Measurements from ENCODE around the gene ATXN1.

The ATXN1 gene

GRCh38 chr6:16338577-16339264, 422.5 kb downstream of the ATXN1 start:
- no peak for DNase-seq

- DNase-seq: no peak
These were observed 423.8 kb downstream of the ATXN1 start for GRCh38 chr6:16337295-16337975.

GRCh38 chr6:16336911-16337294, 424.4 kb downstream of the ATXN1 start:
- DNase-seq: no peak

GRCh38 chr6:16336056-16336818, 425.0 kb downstream of the ATXN1 start:
- DNase-seq: no peak

GRCh38 chr6:16335176-16335575, 426.1 kb downstream of the ATXN1 start:
- DNase-seq: no peak

GRCh38 chr6:16334671-16335070, 426.6 kb downstream of the ATXN1 start:
- no peak for DNase-seq

- DNase-seq: no peak
These were observed 427.7 kb downstream of the ATXN1 start for GRCh38 chr6:16333580-16333979.

GRCh38 chr6:16332175-16332542, 429.1 kb downstream of the ATXN1 start:
- no peak for DNase-seq

GRCh38 chr6:16331384-16332174, 429.7 kb downstream of the ATXN1 start:
- DNase-seq: peak; percentile 12

- no peak for DNase-seq
These were observed 432.0 kb downstream of the ATXN1 start for GRCh38 chr6:16329233-16329632.

- DNase-seq: no peak
These were observed 433.4 kb downstream of the ATXN1 start for GRCh38 chr6:16327777-16328325.

GRCh38 chr6:16326971-16327776, 434.1 kb downstream of the ATXN1 start:
- no peak for DNase-seq

GRCh38 chr6:16326531-16326930, 434.7 kb downstream of the ATXN1 start:
- no peak for DNase-seq

GRCh38 chr6:16324606-16325225, 436.5 kb downstream of the ATXN1 start:
- no peak for DNase-seq

GRCh38 chr6:16324184-16324583, 437.1 kb downstream of the ATXN1 start:
- DNase-seq: no peak

GRCh38 chr6:16322666-16323312, 438.5 kb downstream of the ATXN1 start:
- DNase-seq: peak; percentile 60

- DNase-seq: no peak
These were observed 439.4 kb downstream of the ATXN1 start for GRCh38 chr6:16321826-16322225.

GRCh38 chr6:16321341-16321710, 439.9 kb downstream of the ATXN1 start:
- DNase-seq: no peak

GRCh38 chr6:16320533-16321340, 440.5 kb downstream of the ATXN1 start:
- no peak for DNase-seq
